PC-9 (cell line): ENCODE data around the gene NLK. TPM values are rescaled to one million over a fixed set of nuclear protein-coding genes. Genes with fewer than 3 reads are reported as not detected.

ENCODE experiments used
- BruUV-seq: library from RNA; stranded (reverse); fragments of 400-500 nt; replicated peaks from 2 replicates; lab custom pipeline; 2021; lab: Mats Ljungman, UMichigan
- CTCF ChIA-PET: fragments of 300-600 bp; sonication (Branson Sonifier 250); formaldehyde crosslinking; loops from one replicate; lab custom pipeline; 2022; ENCODE audit warnings: antibody characterized with exemption; lab: Charles Lee
- POLR2A ChIA-PET: fragments of 300-600 bp; sonication (Branson Sonifier 250); formaldehyde crosslinking; loops from one replicate; lab custom pipeline; 2022; ENCODE audit warnings: antibody characterized with exemption; ENCODE audit not compliant: unreplicated experiment; lab: Charles Lee
- DNase-seq, 2 experiments: peaks; one replicate each; pipeline versions ENCODE4 v3.0.0 to v3.0.0-alpha.2; 2015 to 2022; ENCODE audit warnings: mixed read lengths in 1 of 2
- H2AFZ ChIP-seq: fragments of 200-600 bp; sonication (generic); 2 replicates; pipeline ENCODE4 v1.8.1; 2017; ENCODE audit warnings: antibody characterized with exemption
- H3F3A ChIP-seq: fragments of 200-600 bp; sonication (generic); 2 replicates; pipeline ENCODE4 v1.8.1; 2017; ENCODE audit warnings: antibody characterized with exemption, mild to moderate bottlenecking, low read depth; ENCODE audit not compliant: insufficient read depth
- H3K27ac ChIP-seq: fragments of 200-600 bp; sonication (generic); 2 replicates; pipeline ENCODE4 v1.6.1; 2016; ENCODE audit warnings: mixed run types
- H3K27me3 ChIP-seq: fragments of 200-600 bp; sonication (generic); 2 replicates; pipeline ENCODE4 v1.6.1; 2016; ENCODE audit warnings: low read depth, mixed run types; ENCODE audit not compliant: insufficient read depth
- H3K36me3 ChIP-seq: fragments of 200-600 bp; sonication (generic); 2 replicates; pipeline ENCODE4 v1.6.1; 2016; ENCODE audit warnings: low read depth, mixed run types
- H3K4me1 ChIP-seq: fragments of 200-600 bp; sonication (generic); replicated peaks from 2 replicates; pipeline ENCODE4 v1.6.1; 2016; ENCODE audit warnings: mixed run types; ENCODE audit not compliant: insufficient read depth
- H3K4me2 ChIP-seq: fragments of 200-600 bp; sonication (generic); 2 replicates; pipeline ENCODE4 v1.6.1; 2017; ENCODE audit warnings: mixed run types
- H3K4me3 ChIP-seq: fragments of 200-600 bp; sonication (generic); 2 replicates; pipeline ENCODE4 v1.6.1; 2016; ENCODE audit warnings: mixed run types
- H3K79me2 ChIP-seq: fragments of 200-600 bp; sonication (generic); 2 replicates; pipeline ENCODE4 v1.6.1; 2017; ENCODE audit warnings: low read depth, mixed run types
- H3K9me2 ChIP-seq: fragments of 200-600 bp; sonication (generic); 2 replicates; pipeline ENCODE4 v1.8.1; 2017; ENCODE audit warnings: mild to moderate bottlenecking; ENCODE audit not compliant: insufficient read depth
- H3K9me3 ChIP-seq: fragments of 200-600 bp; sonication (generic); 2 replicates; pipeline ENCODE4 v1.8.1; 2016; ENCODE audit warnings: low read depth; ENCODE audit not compliant: insufficient read depth
- H4K20me1 ChIP-seq: fragments of 200-600 bp; sonication (generic); 2 replicates; pipeline ENCODE4 v1.8.1; 2017; ENCODE audit not compliant: insufficient read depth
- EZH2 ChIP-seq: fragments of 200-600 bp; sonication (generic); IDR thresholded peaks from 2 replicates; pipeline ENCODE4 v1.8.0; 2017; ENCODE audit warnings: antibody characterized with exemption, low read depth
- intact Hi-C: fragments of 100-400 bp; cut with micrococcal nuclease; formaldehyde crosslinking; loops from one replicate; pipeline ENCODE4 v1.10.0; 2022; ENCODE audit not compliant: unreplicated experiment
- total RNA-seq: library from RNA; stranded (reverse); gene quantifications from 2 replicates; pipeline ENCODE4 v1.2.3, GENCODE V29; 2021
- TF ChIP-seq, protein P1 (sequence below): fragments of 200-600 bp; sonication (generic); conservative IDR thresholded peaks from 2 replicates; pipeline ENCODE4 v1.6.1; 2017; ENCODE audit warnings: mixed run types, antibody characterized with exemption, mild to moderate bottlenecking, moderate library complexity

The NLK gene
- total RNA-seq, 1 experiment from 2014 or later: 20.7 TPM

DNA sequence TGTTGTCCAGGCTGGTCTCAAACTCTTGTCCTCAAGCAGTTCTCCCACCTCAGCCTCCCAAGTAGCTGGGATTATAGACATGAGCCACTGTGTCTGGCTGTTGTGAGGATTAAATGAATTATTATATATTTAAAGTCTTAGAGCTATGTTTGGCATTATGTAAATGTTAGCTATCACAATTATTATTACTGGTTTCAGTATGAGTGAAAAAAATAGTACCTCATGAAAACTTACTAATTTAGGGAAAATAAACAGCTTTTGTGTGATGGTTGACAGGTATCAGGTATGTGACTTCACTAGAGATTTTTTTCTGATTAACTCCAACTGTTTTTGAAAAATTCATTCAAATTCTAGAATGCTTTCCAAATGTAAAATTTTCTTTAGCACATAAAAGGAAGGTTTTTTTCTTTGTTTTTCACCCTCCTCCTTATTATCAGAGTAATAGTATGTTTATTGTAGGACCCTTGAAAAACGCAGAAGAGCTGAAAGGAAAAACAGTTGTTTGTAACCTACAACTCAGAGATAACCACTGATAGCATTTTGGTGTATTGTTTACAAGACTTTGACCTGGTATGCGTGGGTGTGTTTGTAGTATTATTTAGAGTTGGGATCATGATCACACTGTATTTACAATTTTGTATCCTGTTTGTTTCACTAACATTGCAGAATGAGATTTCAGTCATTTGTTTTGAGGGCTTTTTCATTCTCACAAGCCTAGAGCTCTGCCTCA lies 13.2 kb downstream of the NLK start:
- H2AFZ ChIP-seq: no peak overlapping the region
- DNase-seq: no peak
- POLR2A ChIA-PET: interaction anchor here (0.6 kb wide), 2 partner anchors 89 to 761 kb away, joined by 3 to 6 read pairs; no protein-coding TSS in a partner anchor
- H3F3A ChIP-seq: peaks cover 11% of the 10 kb centered on the region; the same call in 1 of the 2 replicates
- H3K9me2 ChIP-seq: no peaks in the 10 kb centered on the region
- H3K27me3 ChIP-seq: no peaks in the 10 kb centered on the region
- no peaks in the 10 kb centered on the region for H3K36me3 ChIP-seq
- no TSS peak for BruUV-seq
- H3K9me3 ChIP-seq: no peaks in the 10 kb centered on the region
- TF ChIP-seq, protein P1, sequence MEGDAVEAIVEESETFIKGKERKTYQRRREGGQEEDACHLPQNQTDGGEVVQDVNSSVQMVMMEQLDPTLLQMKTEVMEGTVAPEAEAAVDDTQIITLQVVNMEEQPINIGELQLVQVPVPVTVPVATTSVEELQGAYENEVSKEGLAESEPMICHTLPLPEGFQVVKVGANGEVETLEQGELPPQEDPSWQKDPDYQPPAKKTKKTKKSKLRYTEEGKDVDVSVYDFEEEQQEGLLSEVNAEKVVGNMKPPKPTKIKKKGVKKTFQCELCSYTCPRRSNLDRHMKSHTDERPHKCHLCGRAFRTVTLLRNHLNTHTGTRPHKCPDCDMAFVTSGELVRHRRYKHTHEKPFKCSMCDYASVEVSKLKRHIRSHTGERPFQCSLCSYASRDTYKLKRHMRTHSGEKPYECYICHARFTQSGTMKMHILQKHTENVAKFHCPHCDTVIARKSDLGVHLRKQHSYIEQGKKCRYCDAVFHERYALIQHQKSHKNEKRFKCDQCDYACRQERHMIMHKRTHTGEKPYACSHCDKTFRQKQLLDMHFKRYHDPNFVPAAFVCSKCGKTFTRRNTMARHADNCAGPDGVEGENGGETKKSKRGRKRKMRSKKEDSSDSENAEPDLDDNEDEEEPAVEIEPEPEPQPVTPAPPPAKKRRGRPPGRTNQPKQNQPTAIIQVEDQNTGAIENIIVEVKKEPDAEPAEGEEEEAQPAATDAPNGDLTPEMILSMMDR: no peak
- TF ChIP-seq EZH2: no peak
- peaks cover 22% of the 10 kb centered on the region for H4K20me1 ChIP-seq
- peaks cover 26% of the 10 kb centered on the region for H3K4me1 ChIP-seq
- H3K4me2 ChIP-seq: no peak overlapping the region
- no peak overlapping the region for H3K27ac ChIP-seq
- CTCF ChIA-PET: no interaction called here
- intact Hi-C loops: no loop called here
- H3K79me2 ChIP-seq: peaks cover 77% of the 10 kb centered on the region
- H3K4me3 ChIP-seq: no peak overlapping the region

DNA sequence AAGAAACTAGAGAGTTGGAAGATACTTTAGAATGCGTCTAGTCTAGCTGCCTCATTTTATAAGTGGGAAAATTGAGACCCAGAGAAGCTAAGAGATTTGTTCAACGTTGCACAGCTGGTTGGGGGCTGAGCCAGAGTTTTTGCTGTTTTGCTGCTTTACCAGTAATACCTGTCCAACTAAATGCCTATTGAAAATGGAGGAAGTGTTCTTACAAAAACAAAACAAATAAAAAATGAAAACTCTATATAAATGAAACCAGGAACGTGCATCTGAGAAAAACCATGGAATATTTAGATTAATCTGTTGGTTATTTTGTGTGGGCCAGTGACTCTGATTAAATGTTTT lies 13.8 kb downstream of the NLK start:
- H3F3A ChIP-seq: peaks cover 11% of the 10 kb centered on the region; the same call in 1 of the 2 replicates
- H3K4me3 ChIP-seq: no peak overlapping the region
- intact Hi-C loops: no loop called here
- no TSS peak for BruUV-seq
- peaks cover 26% of the 10 kb centered on the region for H3K4me1 ChIP-seq
- TF ChIP-seq, protein P1: no peak
- TF ChIP-seq EZH2: no peak
- no peak overlapping the region for H2AFZ ChIP-seq
- H3K27ac ChIP-seq: no peak overlapping the region
- POLR2A ChIA-PET: interaction anchor here (0.6 kb wide), 2 partner anchors 88 to 761 kb away, joined by 3 to 6 read pairs; no protein-coding TSS in a partner anchor
- no peak for DNase-seq
- peaks cover 22% of the 10 kb centered on the region for H4K20me1 ChIP-seq
- H3K36me3 ChIP-seq: no peaks in the 10 kb centered on the region
- peaks cover 80% of the 10 kb centered on the region for H3K79me2 ChIP-seq
- no peaks in the 10 kb centered on the region for H3K9me2 ChIP-seq
- no peaks in the 10 kb centered on the region for H3K9me3 ChIP-seq
- no peak overlapping the region for H3K4me2 ChIP-seq
- H3K27me3 ChIP-seq: no peaks in the 10 kb centered on the region
- CTCF ChIA-PET: no interaction called here

DNA sequence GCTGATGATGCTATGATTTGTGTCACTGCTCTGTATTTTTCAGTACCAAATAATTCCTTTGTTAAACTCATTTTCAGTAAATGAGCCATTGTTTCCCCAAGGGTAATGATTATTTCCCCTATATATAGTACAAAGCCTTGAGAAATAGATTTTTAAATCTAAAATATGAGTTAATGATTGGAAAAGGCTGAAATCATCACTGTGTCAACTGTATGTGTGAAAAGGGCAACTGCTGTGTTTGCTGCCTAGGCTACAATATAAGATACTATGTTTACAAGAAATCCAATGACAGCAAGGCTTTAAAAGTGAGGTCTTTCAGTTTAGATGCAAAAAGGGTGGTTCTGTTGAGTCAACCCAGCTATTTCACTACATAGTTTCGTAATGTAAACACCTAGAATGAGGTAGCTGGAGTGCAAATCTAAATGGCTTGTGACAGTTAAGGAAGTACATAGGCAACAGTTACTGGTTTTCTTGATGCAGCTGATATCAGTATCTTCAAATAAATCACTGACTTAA lies 15.3 kb downstream of the NLK start:
- Histone ChIP-seq H3F3A (peaks cover 11% of the 10 kb centered on the region; the same call in 1 of the 2 replicates), H4K20me1 (peaks cover 22% of the 10 kb centered on the region), H3K4me2 (0 out of 2 replicates have a peak overlapping the region, but pooled peaks have one; percentile 17), H2AFZ (no peak overlapping the region), H3K4me3 (no peak overlapping the region), H3K9me3 (no peaks in the 10 kb centered on the region), H3K79me2 (peaks cover 72% of the 10 kb centered on the region), H3K27ac (peak overlapping the region; percentile 20; the same call in 1 of the 2 replicates), H3K4me1 (peaks cover 26% of the 10 kb centered on the region), H3K36me3 (no peaks in the 10 kb centered on the region), H3K27me3 (no peaks in the 10 kb centered on the region), H3K9me2 (no peaks in the 10 kb centered on the region)
- ChIA-PET POLR2A (no interaction called here), CTCF (interaction anchor here (0.6 kb wide), 1 partner anchor 1233 kb away, joined by 3 read pairs; no protein-coding TSS in a partner anchor)
- peak in 1 of 2 experiments; percentile 83 for DNase-seq
- intact Hi-C loops: no loop called here
- TF ChIP-seq, protein P1: no peak
- TF ChIP-seq EZH2: no peak
- no TSS peak for BruUV-seq
